GM18868 (cell line): ENCODE data around the gene NECTIN3.

Source experiments
- ATAC-seq: cut with Tn5 transposase; IDR thresholded peaks from one replicate; pipeline ENCODE4 v1.9.1; 2021; ENCODE audit warnings: mild to moderate bottlenecking, moderate library complexity; ENCODE audit not compliant: unreplicated experiment

The NECTIN3 gene, protein sequence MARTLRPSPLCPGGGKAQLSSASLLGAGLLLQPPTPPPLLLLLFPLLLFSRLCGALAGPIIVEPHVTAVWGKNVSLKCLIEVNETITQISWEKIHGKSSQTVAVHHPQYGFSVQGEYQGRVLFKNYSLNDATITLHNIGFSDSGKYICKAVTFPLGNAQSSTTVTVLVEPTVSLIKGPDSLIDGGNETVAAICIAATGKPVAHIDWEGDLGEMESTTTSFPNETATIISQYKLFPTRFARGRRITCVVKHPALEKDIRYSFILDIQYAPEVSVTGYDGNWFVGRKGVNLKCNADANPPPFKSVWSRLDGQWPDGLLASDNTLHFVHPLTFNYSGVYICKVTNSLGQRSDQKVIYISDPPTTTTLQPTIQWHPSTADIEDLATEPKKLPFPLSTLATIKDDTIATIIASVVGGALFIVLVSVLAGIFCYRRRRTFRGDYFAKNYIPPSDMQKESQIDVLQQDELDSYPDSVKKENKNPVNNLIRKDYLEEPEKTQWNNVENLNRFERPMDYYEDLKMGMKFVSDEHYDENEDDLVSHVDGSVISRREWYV

DNA sequence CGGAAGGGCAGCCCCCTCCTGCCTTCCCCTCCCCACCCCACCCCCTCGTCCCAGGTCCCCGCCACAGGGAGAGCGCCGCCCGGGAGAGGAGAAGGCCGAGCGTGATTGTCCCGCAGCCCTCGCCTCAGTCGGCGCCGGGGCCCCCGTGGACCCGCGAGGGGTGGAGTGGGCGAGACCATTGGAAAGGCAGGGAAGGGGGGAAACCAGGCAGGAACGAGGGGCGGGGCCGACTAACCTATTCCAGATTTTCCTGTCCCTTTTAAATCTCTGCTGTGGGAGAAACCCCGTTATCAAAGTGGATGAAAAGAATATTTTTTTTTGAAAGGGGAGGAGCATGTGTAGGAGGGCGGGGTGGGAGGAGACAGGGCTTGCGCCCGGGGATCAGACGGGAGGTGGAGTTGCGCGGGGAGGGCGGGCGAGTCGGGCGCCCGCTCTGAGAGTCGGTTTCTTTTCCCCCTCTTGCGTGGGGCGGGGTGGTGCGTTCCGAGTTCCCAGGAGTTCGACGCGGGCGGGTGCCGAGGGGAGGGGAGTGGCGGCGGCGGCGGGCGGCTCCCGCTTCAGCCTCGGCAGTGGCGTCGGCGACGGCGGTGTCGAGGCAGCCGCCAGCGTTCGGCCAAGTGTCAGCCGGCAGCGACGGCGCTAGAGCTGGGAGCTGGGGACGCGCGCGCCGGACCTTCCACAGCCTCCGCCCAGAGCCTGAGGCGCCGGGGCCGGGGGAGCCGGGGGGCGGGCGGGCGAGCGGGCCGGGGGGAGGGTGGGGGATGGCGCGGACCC lies at the start of gene NECTIN3:
NECTIN3 (plus strand) TSS at position 560 of the 774 bp plus-strand sequence; CDS start at position 762, 202 bp downstream.
- peak; percentile 83 for ATAC-seq

DNA sequence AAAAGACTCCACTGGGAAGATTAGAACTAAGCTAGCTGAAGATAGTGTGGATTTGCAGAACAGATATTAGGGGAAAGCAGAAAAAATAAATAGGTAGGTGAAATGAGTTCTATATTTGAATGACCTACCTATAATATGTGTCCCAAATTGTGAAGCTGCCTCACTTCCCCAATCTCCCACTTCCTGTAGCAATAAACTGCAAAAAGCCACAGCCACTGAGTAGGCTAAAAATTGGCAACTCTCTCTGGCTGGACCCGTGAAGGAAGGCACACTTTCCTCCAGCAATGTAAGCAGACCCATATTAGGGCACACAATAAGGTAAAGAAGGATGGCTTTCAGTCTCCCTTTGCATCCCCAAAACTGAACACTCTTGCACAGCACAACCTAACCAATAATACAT lies 43.7 kb upstream of the NECTIN3 start:
- ATAC-seq = no peak

DNA sequence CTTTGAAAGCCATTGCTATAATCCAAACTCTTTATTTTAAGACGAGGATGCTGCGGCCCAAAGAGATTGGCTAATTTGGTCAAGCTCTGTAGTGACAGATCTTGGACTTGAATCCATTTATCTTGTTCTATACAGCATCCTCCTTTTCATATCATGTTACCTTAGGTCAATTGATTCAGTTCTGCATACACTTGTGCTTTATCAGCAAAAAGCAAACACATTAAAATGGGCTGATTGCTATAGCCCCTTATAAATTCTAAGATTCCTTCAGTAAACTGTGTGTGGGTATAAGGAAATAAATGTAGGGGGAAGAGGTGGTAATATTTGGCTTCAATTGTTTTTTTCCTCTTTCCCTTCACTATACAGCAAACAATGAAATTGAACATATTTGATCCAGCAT lies 40.1 kb upstream of the NECTIN3 start:
- ATAC-seq = no peak

DNA sequence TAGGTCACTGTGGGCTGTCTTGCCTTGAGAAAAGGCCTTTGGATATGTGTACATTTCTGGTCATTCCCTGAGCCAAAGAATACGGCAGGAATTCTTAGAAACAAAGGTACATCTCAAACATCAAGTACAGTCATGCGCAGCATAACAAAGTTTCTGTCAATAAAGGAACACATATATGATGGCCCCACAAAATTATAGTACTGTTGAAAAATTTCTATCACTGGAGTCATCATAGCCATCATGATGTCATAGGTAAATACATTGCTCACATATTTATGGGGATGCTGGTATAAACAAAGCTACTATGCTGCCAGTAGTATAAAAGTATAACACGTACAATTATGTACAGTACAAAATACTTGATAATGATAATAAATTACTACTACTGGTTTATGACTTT lies 38.9 kb upstream of the NECTIN3 start:
- no peak for ATAC-seq

DNA sequence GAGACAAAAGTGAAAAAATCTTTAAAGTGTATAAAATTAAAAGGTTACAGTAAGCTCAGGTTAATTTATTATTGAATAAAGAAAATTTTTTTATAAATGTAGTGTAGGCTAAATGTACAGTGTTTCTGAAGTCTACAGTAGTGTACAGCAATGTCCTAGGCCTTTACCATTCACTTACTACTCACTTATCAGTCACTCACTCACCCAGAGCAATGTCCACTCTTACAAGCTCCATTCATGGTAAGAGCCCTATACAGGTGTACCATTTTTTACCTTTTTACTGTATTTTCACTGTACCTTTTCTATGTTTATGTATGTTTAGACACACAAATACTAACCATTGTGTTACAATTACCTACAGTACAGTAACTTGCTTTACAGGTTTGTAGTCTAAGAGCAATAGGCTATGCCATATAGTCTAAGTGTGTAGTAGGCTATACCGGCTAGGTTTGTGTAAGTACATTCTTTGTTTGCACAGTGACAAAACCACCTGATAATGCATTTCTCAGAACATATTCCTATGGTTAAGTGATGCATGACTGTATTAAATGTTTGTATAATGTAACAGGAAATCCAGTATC lies 38.1 kb upstream of the NECTIN3 start:
- no peak for ATAC-seq

DNA sequence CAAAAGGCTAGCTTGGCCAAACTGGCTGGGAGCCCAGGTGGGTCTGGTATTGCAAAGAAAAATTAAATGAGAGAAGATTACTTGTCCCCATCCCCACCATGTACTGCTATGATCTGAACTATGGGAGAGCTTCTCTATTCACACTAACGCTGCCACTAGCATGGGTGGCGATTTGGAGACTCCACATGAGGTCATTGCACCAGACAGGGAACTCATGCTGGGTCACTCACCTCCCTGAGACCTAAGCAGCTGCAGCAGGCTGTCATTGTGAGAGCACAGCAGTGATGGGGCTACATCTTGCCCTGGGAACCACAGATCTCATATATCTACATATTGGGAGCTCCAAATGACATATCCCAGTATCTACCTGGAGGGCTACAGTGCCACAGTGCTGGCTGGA lies 36.3 kb upstream of the NECTIN3 start:
- ATAC-seq = no peak

DNA sequence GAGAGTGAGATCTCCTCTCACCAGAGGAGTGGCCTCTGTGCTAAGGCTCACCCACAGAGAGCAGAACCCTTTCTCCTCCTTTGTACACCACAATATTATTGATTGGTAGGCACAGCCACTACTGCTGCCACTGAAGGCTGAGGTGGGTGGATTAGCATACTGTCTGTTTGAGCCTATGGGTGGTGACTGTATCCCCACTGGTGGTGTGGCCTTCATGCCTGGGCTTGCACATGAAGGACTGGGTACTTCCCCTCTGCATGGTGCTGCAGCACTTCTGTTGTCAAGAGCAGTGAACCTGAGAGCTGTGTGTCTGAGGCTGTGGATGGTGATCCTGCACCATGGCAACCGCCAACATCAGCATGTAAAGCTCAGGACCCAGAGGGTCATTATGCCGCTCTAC lies 35.7 kb upstream of the NECTIN3 start:
- ATAC-seq = peak; percentile 70

DNA sequence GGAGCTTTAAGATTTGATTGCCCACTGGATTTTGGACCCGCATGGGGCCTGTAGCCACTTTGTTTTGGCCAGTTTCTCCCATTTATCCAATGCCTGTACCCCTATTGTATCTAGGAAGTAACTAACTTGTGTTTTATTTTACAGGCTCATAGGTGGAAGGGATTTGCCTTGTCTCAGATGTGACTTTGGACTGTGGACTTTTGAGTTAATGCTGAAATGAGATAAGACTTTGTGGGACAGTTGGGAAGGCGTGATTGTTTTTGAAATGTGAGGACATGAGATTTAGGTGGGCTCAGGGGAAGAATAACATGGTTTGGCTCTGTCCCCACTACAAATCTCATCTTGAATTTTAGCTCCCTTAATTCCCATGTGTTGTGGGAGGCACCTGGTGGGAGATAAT lies 30.7 kb upstream of the NECTIN3 start:
- no peak for ATAC-seq

DNA sequence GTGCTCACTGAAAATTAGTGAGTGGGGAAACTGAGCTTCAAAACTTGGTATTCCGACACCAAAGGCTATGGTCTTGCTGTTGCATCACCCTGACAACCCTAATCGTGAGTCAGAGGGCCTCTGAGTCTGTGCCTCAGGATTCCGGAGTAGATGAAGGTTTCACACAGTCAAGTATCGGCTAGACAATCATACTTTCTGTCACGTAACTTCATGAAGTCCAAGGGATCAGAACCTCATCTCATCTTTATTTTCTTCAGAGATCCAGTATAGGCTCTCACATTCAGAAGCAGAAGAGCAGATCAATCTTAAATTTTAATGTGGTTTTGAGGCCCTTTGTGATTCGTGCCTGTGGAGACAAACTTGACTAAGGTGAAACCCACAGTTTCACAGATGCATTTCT lies 26.1 kb upstream of the NECTIN3 start:
- no peak for ATAC-seq

DNA sequence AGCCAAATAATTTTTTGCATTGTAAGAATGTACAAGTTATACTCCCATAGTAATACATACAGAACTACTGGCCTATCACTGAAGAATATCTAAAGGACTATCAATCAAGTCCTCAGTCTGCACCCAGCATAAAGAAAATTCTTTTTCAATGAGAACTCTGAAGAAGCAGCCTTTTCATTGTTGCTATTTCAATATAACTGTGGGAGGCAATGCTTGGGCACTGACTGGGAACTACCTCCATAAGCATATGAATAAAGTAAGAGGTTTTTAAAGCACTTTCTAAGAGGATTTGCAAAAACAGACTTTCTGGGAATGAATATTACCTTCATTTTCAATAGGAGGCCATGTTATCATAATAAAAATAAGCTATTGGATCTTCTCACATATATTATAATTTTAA lies 24.6 kb upstream of the NECTIN3 start:
- no peak for ATAC-seq

DNA sequence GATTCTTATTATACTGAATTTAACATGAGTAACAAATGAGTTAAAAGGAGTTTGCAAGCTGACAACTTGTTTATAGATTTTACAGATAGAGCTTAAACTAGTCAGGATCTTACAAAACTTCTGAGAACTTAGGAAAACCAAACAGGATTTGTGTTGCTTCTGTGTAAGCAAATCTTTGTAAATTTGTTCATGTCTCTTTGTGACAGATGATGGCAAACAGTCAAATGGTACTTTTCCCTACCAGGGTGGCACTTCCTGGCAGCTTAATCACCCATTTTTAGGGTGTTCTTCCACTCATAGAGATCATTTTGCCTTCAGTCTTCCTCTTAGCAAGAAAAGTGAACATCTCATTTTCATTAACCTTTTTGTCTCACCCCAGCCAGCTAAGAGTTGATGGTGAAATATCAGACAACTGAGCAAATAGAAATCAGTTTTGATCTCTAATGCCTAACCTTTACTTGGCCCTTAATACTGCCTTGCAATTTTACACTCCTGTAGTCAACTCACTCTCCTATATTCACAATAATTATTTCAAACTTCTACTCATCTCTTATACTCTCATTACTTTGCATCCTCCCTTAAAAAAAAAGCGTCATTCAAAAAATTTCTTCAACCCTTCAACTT lies 23.7 kb upstream of the NECTIN3 start:
- ATAC-seq = no peak

DNA sequence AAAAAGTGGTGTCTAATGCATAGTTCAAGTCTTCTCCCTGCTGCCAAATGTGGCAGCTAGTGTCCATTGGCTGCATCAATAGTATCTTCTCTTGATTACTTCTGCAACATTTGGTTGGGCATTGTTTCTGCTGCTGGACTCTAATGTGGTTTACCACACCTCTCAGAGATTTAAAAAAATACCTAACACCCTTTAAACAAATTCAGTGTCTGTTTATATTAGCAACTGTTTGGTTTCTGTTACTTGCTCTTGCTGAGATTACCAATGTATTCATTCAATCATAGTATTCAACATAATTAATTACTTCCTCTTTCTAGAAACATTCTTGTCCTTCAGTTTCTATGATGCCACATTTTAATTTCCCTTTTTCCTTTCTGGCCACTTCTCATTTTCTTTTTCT lies 20.3 kb upstream of the NECTIN3 start:
- ATAC-seq = no peak

DNA sequence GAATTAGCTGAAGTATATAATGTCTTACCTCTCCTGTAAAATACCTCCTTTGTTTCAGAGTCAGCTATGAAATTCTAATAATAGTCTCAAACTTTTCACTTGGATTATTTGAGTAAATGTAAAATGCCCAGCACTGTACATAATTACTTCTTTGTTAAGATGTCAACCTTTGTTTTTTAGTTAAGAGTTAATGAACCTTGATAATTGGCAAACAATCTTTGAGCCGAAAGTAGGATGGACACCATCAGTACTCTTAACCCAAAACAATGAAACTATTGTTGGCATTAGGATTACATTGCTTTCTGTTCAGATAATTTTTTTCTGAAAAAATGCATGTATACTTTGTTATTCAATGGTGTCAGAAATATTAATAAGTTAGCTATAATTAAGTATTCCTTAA lies 3.0 kb upstream of the NECTIN3 start:
- ATAC-seq = no peak

DNA sequence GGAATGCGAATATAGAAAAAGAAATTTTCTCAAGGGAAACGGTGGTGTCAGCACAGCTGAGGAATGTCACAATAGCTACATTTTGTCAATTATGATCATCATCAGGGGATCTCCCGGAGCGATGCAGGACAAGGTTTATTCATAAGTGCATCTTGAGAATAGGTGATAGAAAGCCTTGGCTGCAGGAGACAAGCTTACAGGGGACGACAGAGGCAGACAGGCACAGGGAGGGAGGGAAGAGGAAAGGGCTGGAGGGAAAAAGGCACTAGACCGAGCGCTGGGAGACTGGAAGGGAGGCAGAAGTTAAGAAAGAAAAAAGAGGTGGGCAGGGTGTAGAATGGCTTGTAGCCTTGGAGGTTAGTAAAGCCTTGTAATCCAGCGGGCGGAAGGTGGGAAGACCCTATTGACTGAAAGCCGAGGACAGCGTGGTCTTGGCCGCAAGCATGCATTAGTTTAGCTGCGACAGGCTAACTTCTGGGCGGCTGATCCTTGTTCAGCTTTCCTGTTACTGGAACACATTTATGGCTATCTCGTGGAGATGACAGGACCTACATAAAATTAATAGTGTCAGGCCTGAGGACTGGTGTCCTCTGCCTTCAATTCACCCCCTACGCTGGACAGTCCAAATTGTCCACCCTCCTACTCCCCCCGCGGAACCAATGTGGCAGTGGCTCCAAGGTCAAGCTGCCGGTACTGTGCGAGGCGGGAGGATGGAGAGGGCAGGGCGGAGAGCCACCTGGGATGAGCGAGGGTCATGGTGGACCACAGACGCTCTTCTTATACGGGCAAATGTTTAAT lies 1.4 kb upstream of the NECTIN3 start:
- no peak for ATAC-seq

DNA sequence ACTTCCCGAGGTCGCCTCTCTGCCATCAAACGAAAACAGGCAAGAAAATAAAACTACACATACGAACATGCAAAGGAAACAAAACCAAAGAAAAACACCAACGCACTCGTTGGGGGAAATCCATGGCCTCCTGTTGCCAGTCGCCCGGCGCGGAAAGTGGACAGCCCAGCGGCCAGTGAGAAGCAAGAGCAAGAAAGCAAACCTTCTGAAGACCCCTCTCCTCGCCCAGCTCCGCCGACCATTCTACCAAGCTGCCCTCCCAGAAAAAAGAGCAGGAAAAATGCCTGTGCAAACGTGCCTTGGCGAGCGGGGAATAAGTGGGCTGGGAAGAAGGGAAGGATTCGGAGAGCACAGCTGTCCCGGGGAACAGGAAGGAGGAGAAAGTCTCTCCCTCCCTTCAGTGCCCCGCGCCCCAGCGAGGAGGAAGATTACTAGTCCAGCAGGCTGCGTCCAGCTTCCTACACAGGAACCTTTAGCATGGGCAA lies 802 bp upstream of the NECTIN3 start:
- ATAC-seq = peak; percentile 3

DNA sequence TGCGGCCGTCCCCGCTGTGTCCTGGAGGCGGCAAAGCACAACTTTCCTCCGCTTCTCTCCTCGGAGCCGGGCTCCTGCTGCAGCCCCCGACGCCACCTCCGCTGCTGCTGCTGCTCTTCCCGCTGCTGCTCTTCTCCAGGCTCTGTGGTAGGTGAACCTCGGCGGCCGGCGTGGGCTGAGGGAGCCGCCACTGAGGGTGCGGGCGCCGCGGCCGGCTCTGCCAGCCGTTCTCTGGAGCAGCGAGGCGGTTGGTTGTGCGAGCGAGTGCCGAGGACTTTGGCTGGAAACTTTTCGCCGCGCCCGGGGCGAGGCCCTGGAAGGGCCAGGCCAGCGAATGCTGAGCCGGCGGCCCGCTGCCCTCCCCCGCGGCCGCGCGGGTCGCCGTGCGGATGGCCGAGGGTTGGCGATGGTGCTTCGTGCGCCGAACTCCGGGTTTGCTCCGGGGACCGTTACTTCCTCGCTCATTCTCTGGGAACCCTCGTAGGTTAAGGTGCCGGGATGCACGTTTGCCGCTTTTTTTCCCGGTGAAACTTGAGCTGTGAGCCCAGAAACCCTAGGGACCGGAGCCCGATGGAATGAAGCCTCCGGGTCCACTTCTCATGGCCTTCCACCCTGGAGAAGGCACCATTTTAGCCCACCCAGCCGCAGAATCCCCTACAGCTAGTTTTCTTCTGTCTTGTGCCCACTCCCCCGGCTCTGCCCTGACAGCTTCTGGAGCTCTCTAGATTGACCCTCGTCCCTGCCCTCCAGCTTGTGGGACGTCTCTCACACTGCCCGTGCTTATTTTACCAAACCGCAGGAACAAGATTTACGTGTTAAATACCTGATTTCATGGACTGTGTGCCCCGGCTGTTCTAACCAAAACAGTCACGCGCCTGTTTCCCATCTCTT lies 660 bp downstream of the NECTIN3 start:
- peak; percentile 28 for ATAC-seq

DNA sequence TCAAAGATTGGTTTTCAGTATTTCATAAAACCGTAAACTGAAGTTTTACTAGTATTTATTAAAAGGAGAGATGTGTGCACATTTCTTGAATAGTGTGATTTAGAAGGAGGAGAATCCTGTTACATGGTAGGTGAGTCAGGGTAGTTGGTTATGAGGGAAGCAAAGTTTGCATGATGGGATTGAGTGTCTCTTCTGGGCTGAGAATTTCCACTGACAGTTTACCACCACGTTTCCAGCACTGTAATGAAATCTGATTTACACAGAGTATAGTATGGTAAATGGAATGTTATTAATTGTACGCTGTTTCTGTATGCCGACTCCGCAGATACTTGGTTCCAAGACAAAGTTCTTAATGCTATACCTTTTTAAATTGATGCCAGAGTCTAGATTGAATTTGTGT lies 1.6 kb downstream of the NECTIN3 start:
- no peak for ATAC-seq

DNA sequence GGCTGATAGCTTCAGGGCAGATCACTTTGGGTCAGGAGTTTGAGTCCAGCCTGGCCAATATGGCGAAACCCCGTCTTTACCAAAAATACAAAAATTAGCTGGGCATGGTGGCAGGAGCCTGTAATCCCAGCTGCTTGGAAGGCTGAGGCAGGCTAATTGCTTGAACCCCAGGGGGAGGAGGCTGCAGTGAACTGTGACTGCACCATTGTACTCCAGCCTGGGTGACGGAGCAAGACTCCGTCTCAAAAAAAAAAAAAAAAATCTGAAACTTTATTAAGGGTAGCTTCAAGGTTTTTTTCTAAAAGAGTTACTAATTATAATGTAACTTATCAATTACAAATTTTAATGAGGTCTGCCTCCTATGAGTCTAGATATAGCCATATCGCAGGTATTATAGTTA lies 5.1 kb downstream of the NECTIN3 start:
- ATAC-seq = no peak

DNA sequence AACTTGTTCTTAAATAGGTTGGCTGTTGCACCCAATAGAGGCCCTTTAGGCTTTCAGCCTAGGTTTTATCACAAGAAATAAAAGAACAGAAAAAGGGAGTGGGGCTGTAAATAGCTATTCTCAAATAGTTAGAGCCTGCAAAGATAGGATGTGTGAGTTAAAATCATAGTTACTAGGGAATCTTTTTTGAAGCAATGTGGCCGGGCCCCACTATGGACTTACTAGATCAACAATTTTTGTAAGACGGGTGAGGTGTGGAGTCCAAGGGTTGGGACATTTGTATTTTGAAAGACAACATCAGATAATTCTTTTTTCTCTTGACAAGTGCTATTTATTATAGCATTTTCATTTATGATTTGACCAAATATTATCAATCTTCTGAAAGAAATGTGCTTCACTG lies 5.8 kb downstream of the NECTIN3 start:
- ATAC-seq = no peak
